IMR-90 (cell line): ENCODE measurements around the gene MAGEF1. TPM values are rescaled to one million over a fixed set of nuclear protein-coding genes. Genes with fewer than 3 reads are reported as not detected.

Source experiments
- ATAC-seq: fragments of 200-7000 bp; cut with Tn5 transposase; 2 replicates; pipeline ENCODE4 v1.9.1; 2020; ENCODE audit warnings: low read depth, mild to moderate bottlenecking, moderate library complexity
- BruUV-seq: library from RNA; stranded (reverse); fragments of 400-500 nt; replicated peaks from 2 replicates; lab custom pipeline; 2021; lab: Mats Ljungman, UMichigan
- CTCF ChIA-PET: fragments of 300-600 bp; formaldehyde crosslinking; extraction: SDS; loops from one replicate; lab custom pipeline; 2021; ENCODE audit warnings: antibody characterized with exemption; lab: Yijun Ruan, JAX
- POLR2A ChIA-PET: fragments of 300-600 bp; sonication (Branson Sonifier 250); formaldehyde crosslinking; loops from one replicate; lab custom pipeline; 2022; ENCODE audit warnings: antibody characterized with exemption; ENCODE audit not compliant: unreplicated experiment; lab: Charles Lee
- DNase-seq: peaks from one replicate; pipeline ENCODE4 v3.0.0; 2013
- H2AFZ ChIP-seq: replicated peaks from 2 replicates; pipeline ENCODE3; 2013; ENCODE audit warnings: low read length, mild to moderate bottlenecking; ENCODE audit not compliant: poor library complexity
- H2AK5ac ChIP-seq: 2 replicates; pipeline ENCODE4 v1.6.1; 2013; ENCODE audit warnings: low read depth, low read length, inconsistent platforms
- H2AK9ac ChIP-seq: replicated peaks from 2 replicates; pipeline ENCODE3; 2013; ENCODE audit warnings: mild to moderate bottlenecking, low read depth, low read length, moderate library complexity; ENCODE audit not compliant: poor library complexity
- H2BK120ac ChIP-seq: 2 replicates; pipeline ENCODE4 v1.6.1; 2013; ENCODE audit warnings: low read depth, low read length, inconsistent platforms
- H2BK15ac ChIP-seq: 3 replicates; pipeline ENCODE4 v1.6.1; 2013; ENCODE audit warnings: low read depth, low read length, inconsistent platforms
- H2BK20ac ChIP-seq: 2 replicates; pipeline ENCODE4 v1.6.1; 2013; ENCODE audit warnings: low read depth, mild to moderate bottlenecking, inconsistent platforms, low read length, moderate library complexity
- H2BK5ac ChIP-seq: 2 replicates; pipeline ENCODE4 v1.6.1; 2013; ENCODE audit warnings: mild to moderate bottlenecking, low read depth, low read length, inconsistent platforms; ENCODE audit not compliant: poor library complexity, severe bottlenecking
- H3K14ac ChIP-seq: replicated peaks from 2 replicates; pipeline ENCODE4 v1.6.1; 2013; ENCODE audit warnings: low read depth, low read length, inconsistent platforms
- H3K18ac ChIP-seq: 2 replicates; pipeline ENCODE4 v1.6.1; 2013; ENCODE audit warnings: low read depth, low read length, control low read depth
- H3K23ac ChIP-seq: 2 replicates; pipeline ENCODE4 v1.6.1; 2013; ENCODE audit warnings: low read depth, low read length, inconsistent platforms
- H3K27ac ChIP-seq: 2 replicates; pipeline ENCODE4 v1.5.1; 2013; ENCODE audit warnings: mild to moderate bottlenecking, control low read depth, low read length; ENCODE audit not compliant: insufficient read depth
- H3K27me3 ChIP-seq: 2 replicates; pipeline ENCODE4 v1.6.1; 2013; ENCODE audit warnings: low read length; ENCODE audit not compliant: control insufficient read depth, insufficient read depth
- H3K36me3 ChIP-seq: 2 replicates; pipeline ENCODE4 v1.6.1; 2013; ENCODE audit warnings: low read length, mixed read lengths; ENCODE audit not compliant: control insufficient read depth, insufficient read depth
- H3K4ac ChIP-seq: 2 replicates; pipeline ENCODE4 v1.6.1; 2013; ENCODE audit warnings: low read depth, low read length, inconsistent platforms
- H3K4me1 ChIP-seq: 2 replicates; pipeline ENCODE4 v1.6.1; 2013; ENCODE audit warnings: low read length, mixed read lengths; ENCODE audit not compliant: control insufficient read depth, insufficient read depth
- H3K4me2 ChIP-seq: 2 replicates; pipeline ENCODE4 v1.6.1; 2013; ENCODE audit warnings: low read depth, mild to moderate bottlenecking, control low read depth, low read length, moderate library complexity
- H3K4me3 ChIP-seq: 2 replicates; pipeline ENCODE4 v1.5.1; 2013; ENCODE audit warnings: low read depth, mild to moderate bottlenecking, control low read depth, low read length, moderate library complexity; ENCODE audit not compliant: insufficient read depth
- H3K56ac ChIP-seq: 2 replicates; pipeline ENCODE4 v1.6.1; 2013; ENCODE audit warnings: low read length, inconsistent platforms; ENCODE audit not compliant: insufficient read depth; ENCODE audit errors: extremely low read depth
- H3K79me1 ChIP-seq, 2 experiments: 2 replicates each; pipeline ENCODE4 v1.6.1; 2013; ENCODE audit warnings: low read length in 2 of 2, inconsistent platforms in 1 of 2, low read depth in 1 of 2
- H3K9ac ChIP-seq: 2 replicates; pipeline ENCODE4 v1.6.1; 2013; ENCODE audit warnings: low read depth, low read length, control low read depth
- H3K9me1 ChIP-seq: 2 replicates; pipeline ENCODE4 v1.6.1; 2013; ENCODE audit warnings: low read length, inconsistent platforms; ENCODE audit not compliant: insufficient read depth
- H3K9me3 ChIP-seq: 2 replicates; pipeline ENCODE4 v1.6.1; 2013; ENCODE audit warnings: low read length; ENCODE audit not compliant: control insufficient read depth, insufficient read depth
- H4K20me1 ChIP-seq: 2 replicates; pipeline ENCODE4 v1.6.1; 2013; ENCODE audit warnings: low read length, inconsistent platforms; ENCODE audit not compliant: insufficient read depth
- H4K5ac ChIP-seq: 2 replicates; pipeline ENCODE4 v1.6.1; 2013; ENCODE audit warnings: mild to moderate bottlenecking, low read depth, low read length, control low read depth
- H4K8ac ChIP-seq, 2 experiments: 2 replicates each; pipeline ENCODE4 v1.6.1; 2013; ENCODE audit warnings: low read depth in 2 of 2, low read length in 2 of 2, control low read depth in 1 of 2, inconsistent platforms in 1 of 2
- H4K91ac ChIP-seq: 2 replicates; pipeline ENCODE4 v1.6.1; 2013; ENCODE audit warnings: low read depth, low read length, inconsistent platforms; ENCODE audit not compliant: insufficient read depth
- BHLHE40 ChIP-seq: fragments of 150-350 bp; IDR thresholded peaks from 2 replicates; pipeline ENCODE4 v1.6.1; 2016; ENCODE audit warnings: mild to moderate bottlenecking, low read depth, low read length
- CHD1 ChIP-seq: IDR thresholded peaks from 2 replicates; pipeline ENCODE4 v1.6.1; 2012; ENCODE audit warnings: low read depth, low read length, improper control_type of control experiment
- FOS ChIP-seq: fragments of 150-350 bp; IDR thresholded peaks from 2 replicates; pipeline ENCODE4 v1.6.1; 2016; ENCODE audit warnings: low read depth, low read length
- MAFK ChIP-seq: IDR thresholded peaks from 2 replicates; pipeline ENCODE4 v1.6.1; 2012; ENCODE audit warnings: low read depth, low read length, improper control_type of control experiment
- MAZ ChIP-seq: IDR thresholded peaks from 2 replicates; pipeline ENCODE4 v1.6.1; 2012; ENCODE audit warnings: low read depth, mild to moderate bottlenecking, low read length, improper control_type of control experiment, moderate library complexity, borderline replicate concordance
- NFE2L2 ChIP-seq: fragments of 150-350 bp; IDR thresholded peaks from 2 replicates; pipeline ENCODE4 v1.6.1; 2016; ENCODE audit warnings: low read depth, mild to moderate bottlenecking, low read length
- RFX5 ChIP-seq: IDR thresholded peaks from 2 replicates; pipeline ENCODE4 v1.8.0; 2012; ENCODE audit warnings: low read depth, mild to moderate bottlenecking, low read length, moderate library complexity
- WGBS, 2 experiments: methylation state at CpG; one replicate each; pipeline versions ENCODE4 v1.1.5 to v1.1.7; 2013; ENCODE audit warnings: missing lambda C conversion rate in 2 of 2; ENCODE audit not compliant: insufficient read length in 1 of 2; ENCODE audit errors: extremely low coverage in 2 of 2; 5-methylcytosine and 5-hydroxymethylcytosine counted together
- dilution Hi-C: fragments of 300-500 bp; cut with HindIII; formaldehyde crosslinking; loops from one replicate; pipeline ENCODE4 v1.14.3; 2018; ENCODE audit warnings: low sequenced_read_pairs; ENCODE audit not compliant: unreplicated experiment
- in situ Hi-C: fragments of 300-500 bp; cut with MboI; formaldehyde crosslinking; loops from 3 replicates; pipeline ENCODE4 v1.14.3; 2019; ENCODE audit warnings: low sequenced_read_pairs, inconsistent platforms, mixed read lengths
- intact Hi-C: fragments of 100-400 bp; cut with micrococcal nuclease; formaldehyde crosslinking; loops from 2 replicates; pipeline ENCODE4 v1.10.0; 2022
- polyA plus RNA-seq, 3 experiments: library from polyadenylated mRNA; depleted of rRNA; stranded (reverse); fragments of >200 nt; gene quantifications; 2 replicates each; pipeline ENCODE4 v1.2.3, GENCODE V29; 2012; ENCODE audit warnings: low replicate concordance in 1 of 3
- total RNA-seq: library from RNA; depleted of rRNA; stranded (reverse); fragments of >200 nt; gene quantifications from 2 replicates; pipeline ENCODE4 v1.2.3, GENCODE V29; 2012

Gene MAGEF1
- total and polyA plus RNA-seq, 2 of the 4 experiments (the other 2 are of a cell fraction): 10.6 to 19.4 TPM

DNA sequence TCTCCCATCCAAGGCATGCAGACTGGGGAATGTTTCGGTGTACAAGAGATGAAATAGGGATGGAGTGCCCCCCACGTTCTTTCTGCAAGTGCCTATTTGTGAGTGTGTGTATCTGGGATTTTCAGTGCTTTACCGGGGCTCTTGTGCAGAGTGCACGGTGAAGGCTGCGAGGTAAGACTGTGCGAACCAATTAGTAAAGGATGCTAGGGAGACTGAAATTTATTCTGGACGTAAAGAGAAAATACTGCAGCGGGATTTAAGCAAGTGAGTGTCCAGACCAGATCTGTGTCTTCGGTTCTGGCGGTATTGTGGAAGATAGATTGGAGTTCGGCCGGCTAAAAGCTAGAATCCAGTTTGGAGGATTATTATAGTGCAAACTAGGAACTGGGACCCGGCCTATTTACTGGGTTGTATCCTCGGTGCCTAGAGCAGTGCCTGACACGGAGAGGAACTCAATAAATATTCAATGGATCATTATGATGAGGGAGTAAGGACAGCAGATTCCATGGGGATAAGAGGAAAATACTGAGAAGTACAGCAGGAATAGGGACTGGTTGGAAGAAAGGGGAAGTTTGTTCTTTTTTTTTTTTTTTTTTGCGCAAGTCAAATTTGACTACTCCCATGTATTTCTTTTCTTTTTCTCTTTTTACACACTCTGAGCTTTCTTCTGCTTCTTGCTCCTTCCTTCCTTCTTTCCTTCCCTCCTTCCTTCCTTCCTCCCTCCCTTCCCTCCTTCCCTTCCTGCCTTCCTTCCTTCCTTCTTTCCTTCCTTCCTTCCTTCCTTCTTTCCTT is 580 bp upstream of the MAGEF1 start:
- peak overlapping the region; percentile 94 for H2AK9ac ChIP-seq
- H2AK5ac ChIP-seq: 0 out of 2 replicates have a peak overlapping the region, but pooled peaks have one; percentile 18
- peak overlapping the region; percentile 74 for H3K4me3 ChIP-seq
- peak overlapping the region; percentile 74; the same call in 1 of the 2 replicates for H3K23ac ChIP-seq
- peaks cover 4% of the 10 kb centered on the region for H3K36me3 ChIP-seq
- H2BK15ac ChIP-seq: peak overlapping the region; percentile 12; the same call in 1 of the 3 replicates
- no TSS peak for BruUV-seq
- peak overlapping the region; percentile 32 for H2BK5ac ChIP-seq
- no peaks in the 10 kb centered on the region for H3K27me3 ChIP-seq
- peak overlapping the region; percentile 47; the same call in 1 of the 2 replicates for H3K27ac ChIP-seq
- H2AFZ ChIP-seq: peak overlapping the region; percentile 96
- H4K20me1 ChIP-seq: peaks cover 3% of the 10 kb centered on the region; the same call in 1 of the 2 replicates
- ATAC-seq (no peak), DNase-seq (no peak)
- peak overlapping the region; percentile 82 for H4K91ac ChIP-seq
- ChIA-PET CTCF (no interaction called here), POLR2A (interaction anchor here (1.5 kb wide), 1 partner anchor 28 kb away, joined by 28 read pairs; no protein-coding TSS in a partner anchor)
- peaks cover 16% of the 10 kb centered on the region for H3K4me1 ChIP-seq
- H2BK120ac ChIP-seq: peak overlapping the region; percentile 48
- peak overlapping the region; percentile 50 for H3K9ac ChIP-seq
- H3K56ac ChIP-seq: peak overlapping the region; percentile 67; the same call in 1 of the 2 replicates
- peak overlapping the region; percentile 39 for H3K14ac ChIP-seq
- intact Hi-C loops: loop anchor here (5.0 kb wide), 2 partner anchors 50 to 130 kb away; no protein-coding TSS in a partner anchor
- in situ Hi-C loops: no loop called here
- H3K4ac ChIP-seq: peak overlapping the region; percentile 85
- no peaks in the 10 kb centered on the region for H3K9me3 ChIP-seq
- TF ChIP-seq MAZ: no peak
- no peak for TF ChIP-seq NFE2L2
- TF ChIP-seq RFX5: no peak
- no peak for TF ChIP-seq MAFK
- no peak for TF ChIP-seq BHLHE40
- no peak for TF ChIP-seq CHD1
- no peak for TF ChIP-seq FOS
- peak overlapping the region; percentile 94 to 96 for H4K8ac ChIP-seq
- dilution Hi-C loops: no loop called here
- WGBS, 2 experiments: 0% methylated on average over 2 of the region's 16 CpGs; no CpG with 5 or more reads in 1 of the 2 experiments
- peaks cover 19 to 30% of the 10 kb centered on the region in 2 experiments for H3K79me1 ChIP-seq
- peak overlapping the region; percentile 25 for H3K18ac ChIP-seq
- H4K5ac ChIP-seq: peak overlapping the region; percentile 31
- H3K4me2 ChIP-seq: peak overlapping the region; percentile 80
- H3K9me1 ChIP-seq: peaks cover 8% of the 10 kb centered on the region
- peak overlapping the region; percentile 11; the same call in 1 of the 2 replicates for H2BK20ac ChIP-seq
